ENCODE results near the gene APBA2.

DNA sequence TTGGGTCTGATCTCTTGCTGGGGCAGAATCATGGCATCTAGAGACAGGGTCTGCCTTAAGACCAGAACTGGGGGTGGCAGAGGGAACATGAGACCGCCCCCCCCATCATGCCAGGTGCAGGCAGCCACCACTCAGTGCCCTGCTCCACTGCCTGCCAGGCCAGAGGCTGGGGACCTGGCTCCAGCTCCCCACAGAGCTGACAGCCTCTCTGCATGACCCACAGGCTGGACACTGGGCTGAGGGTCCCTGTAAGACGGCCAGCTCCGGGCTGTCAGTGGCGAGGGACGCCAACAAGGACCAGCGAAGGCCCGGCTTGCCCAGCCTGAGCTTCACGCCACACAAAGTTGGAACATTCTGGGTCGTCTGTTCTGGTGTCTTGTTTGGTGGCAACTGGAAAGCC, 238.2 kb downstream of the APBA2 start:
- TF ChIP-seq, protein P1, sequence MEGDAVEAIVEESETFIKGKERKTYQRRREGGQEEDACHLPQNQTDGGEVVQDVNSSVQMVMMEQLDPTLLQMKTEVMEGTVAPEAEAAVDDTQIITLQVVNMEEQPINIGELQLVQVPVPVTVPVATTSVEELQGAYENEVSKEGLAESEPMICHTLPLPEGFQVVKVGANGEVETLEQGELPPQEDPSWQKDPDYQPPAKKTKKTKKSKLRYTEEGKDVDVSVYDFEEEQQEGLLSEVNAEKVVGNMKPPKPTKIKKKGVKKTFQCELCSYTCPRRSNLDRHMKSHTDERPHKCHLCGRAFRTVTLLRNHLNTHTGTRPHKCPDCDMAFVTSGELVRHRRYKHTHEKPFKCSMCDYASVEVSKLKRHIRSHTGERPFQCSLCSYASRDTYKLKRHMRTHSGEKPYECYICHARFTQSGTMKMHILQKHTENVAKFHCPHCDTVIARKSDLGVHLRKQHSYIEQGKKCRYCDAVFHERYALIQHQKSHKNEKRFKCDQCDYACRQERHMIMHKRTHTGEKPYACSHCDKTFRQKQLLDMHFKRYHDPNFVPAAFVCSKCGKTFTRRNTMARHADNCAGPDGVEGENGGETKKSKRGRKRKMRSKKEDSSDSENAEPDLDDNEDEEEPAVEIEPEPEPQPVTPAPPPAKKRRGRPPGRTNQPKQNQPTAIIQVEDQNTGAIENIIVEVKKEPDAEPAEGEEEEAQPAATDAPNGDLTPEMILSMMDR (IDR thresholded peaks at IDR 0.05), result no peak
- TF ChIP-seq SIN3A (IDR thresholded peaks at IDR 0.05; ENCODE audit: borderline replicate concordance, insufficient read depth, low read depth, low read length), result no peak
- TF ChIP-seq POLR2AphosphoS5 (IDR thresholded peaks at IDR 0.05; ENCODE audit: low read depth, low read length), result no peak
